BE2C (cell line): ENCODE measurements around the gene ADAMTS15.

Experiments used
- DNase-seq: peaks from one replicate; pipeline ENCODE4 v3.0.0-alpha.2; 2020
- H3K27me3 ChIP-seq: fragments of 250-450 bp; sonication (Bioruptor Pico); 2 replicates; pipeline ENCODE4 v1.5.1; 2020; ENCODE audit warnings: mild to moderate bottlenecking
- H3K36me3 ChIP-seq: fragments of 250-450 bp; sonication (Bioruptor Pico); 2 replicates; pipeline ENCODE4 v1.5.1; 2020; ENCODE audit warnings: mild to moderate bottlenecking
- H3K4me1 ChIP-seq: fragments of 250-450 bp; sonication (Bioruptor Pico); 2 replicates; pipeline ENCODE4 v1.5.1; 2020
- H3K4me3 ChIP-seq: 2 replicates; pipeline ENCODE4 v1.5.1; 2011; ENCODE audit warnings: low read depth, low read length
- H3K9me3 ChIP-seq: fragments of 250-450 bp; sonication (Bioruptor Pico); 2 replicates; pipeline ENCODE4 v1.5.1; 2020
- CTCF ChIP-seq: IDR thresholded peaks from 2 replicates; pipeline ENCODE4 v1.5.1; 2012; ENCODE audit warnings: mild to moderate bottlenecking, low read depth, low read length

The ADAMTS15 gene

GRCh38 chr11:130457623-130458409 is 9.4 kb downstream of the ADAMTS15 start:
- no peak overlapping the region for H3K4me3 ChIP-seq

GRCh38 chr11:130458410-130458729 is 9.9 kb downstream of the ADAMTS15 start:
- Histone ChIP-seq H3K27me3 (peaks cover 6% of the 10 kb centered on the region), H3K9me3 (no peaks in the 10 kb centered on the region), H3K4me1 (peaks cover 8% of the 10 kb centered on the region), H3K4me3 (no peak overlapping the region), H3K36me3 (no peaks in the 10 kb centered on the region)
- TF ChIP-seq CTCF, result no peak
- no peak for DNase-seq

More at GRCh38 chr11:130457623-130458409, 9.4 kb downstream of the ADAMTS15 start:
- Histone ChIP-seq H3K36me3 (no peaks in the 10 kb centered on the region), H3K27me3 (peaks cover 6% of the 10 kb centered on the region), H3K4me1 (peaks cover 8% of the 10 kb centered on the region), H3K9me3 (no peaks in the 10 kb centered on the region)
- DNase-seq, result no peak
- no peak for TF ChIP-seq CTCF

GRCh38 chr11:130459521-130459920 is 11.1 kb downstream of the ADAMTS15 start:
- DNase-seq, result no peak
- Histone ChIP-seq H3K27me3 (peaks cover under 1% of the 10 kb centered on the region), H3K4me1 (peaks cover under 1% of the 10 kb centered on the region), H3K36me3 (no peaks in the 10 kb centered on the region), H3K9me3 (no peaks in the 10 kb centered on the region), H3K4me3 (no peak overlapping the region)
- no peak for TF ChIP-seq CTCF

DNA sequence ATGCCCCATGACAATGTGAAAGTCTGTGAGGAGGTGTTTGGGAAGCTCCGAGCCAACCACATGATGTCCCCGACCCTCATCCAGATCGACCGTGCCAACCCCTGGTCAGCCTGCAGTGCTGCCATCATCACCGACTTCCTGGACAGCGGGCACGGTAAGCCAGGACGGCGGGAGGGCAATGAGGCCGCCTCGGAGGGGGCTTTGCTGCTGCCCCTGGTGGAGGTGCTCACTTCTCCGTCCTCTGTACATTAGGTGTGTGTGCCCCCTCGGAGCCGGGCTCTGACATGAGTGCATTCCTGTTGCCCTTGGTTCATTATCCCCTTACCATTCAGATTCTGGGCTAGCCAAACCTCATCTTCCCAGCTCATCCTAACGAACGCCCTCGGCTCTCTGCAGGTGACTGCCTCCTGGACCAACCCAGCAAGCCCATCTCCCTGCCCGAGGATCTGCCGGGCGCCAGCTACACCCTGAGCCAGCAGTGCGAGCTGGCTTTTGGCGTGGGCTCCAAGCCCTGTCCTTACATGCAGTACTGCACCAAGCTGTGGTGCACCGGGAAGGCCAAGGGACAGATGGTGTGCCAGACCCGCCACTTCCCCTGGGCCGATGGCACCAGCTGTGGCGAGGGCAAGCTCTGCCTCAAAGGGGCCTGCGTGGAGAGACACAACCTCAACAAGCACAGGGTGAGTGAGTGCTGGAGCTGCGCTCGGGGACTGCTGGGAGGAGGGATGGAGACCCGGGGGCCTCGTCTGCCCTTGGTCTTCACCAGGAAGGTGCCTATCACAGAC is 13.8 kb downstream of the ADAMTS15 start:
- no peaks in the 10 kb centered on the region for H3K27me3 ChIP-seq
- no peak for DNase-seq
- TF ChIP-seq CTCF, result no peak
- no peaks in the 10 kb centered on the region for H3K9me3 ChIP-seq
- H3K4me1 ChIP-seq, result no peaks in the 10 kb centered on the region
- H3K4me3 ChIP-seq, result no peak overlapping the region
- no peaks in the 10 kb centered on the region for H3K36me3 ChIP-seq

DNA sequence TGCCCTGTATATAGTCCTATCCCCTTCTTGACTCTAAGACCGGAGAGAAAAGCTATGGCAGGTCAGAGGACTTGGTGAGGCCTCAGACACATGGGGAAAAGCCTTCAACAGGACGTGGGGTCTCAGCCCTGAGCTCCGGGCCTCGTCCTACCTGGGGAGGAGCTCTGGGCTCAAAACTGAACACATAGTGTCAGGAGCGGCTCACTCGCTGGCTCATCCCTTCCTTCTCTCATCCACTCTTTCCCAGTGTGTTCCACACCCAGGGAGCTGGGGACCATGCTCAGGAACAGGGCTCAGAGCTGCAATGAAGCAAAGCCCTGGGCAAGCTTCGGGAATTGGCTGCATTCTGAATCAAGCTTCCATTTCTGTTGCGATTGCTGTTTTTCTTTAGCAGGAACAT is 14.5 kb downstream of the ADAMTS15 start:
- Histone ChIP-seq H3K4me1 (no peaks in the 10 kb centered on the region), H3K9me3 (no peaks in the 10 kb centered on the region), H3K4me3 (no peak overlapping the region), H3K36me3 (no peaks in the 10 kb centered on the region), H3K27me3 (no peaks in the 10 kb centered on the region)
- TF ChIP-seq CTCF, result no peak
- no peak for DNase-seq

DNA sequence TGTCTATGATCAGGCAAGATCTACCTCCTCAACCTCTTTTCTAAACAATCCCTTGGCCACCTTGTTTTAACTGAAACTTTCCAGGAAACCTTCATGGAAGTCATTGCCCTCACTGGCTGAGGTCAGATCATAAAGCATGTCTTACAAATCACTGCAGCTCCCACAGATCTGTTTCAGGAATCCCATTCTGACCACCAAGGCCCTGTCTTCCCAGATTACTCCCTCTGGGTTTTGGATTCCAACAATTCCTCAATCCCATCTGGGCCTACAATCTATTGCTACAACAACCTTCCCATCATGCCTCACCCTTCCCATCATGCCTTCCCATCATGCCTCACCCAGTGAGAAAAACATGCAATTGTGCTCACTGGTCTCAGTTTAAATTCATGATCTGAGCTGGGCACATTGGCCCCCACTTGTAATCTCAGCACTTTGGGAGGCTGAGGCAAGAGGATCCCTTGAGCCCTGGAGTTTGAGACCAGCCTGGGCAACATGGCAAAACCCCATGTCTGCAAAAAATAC is 15.9 kb downstream of the ADAMTS15 start:
- Histone ChIP-seq H3K9me3 (no peaks in the 10 kb centered on the region), H3K4me1 (no peaks in the 10 kb centered on the region), H3K4me3 (no peak overlapping the region), H3K36me3 (no peaks in the 10 kb centered on the region), H3K27me3 (no peaks in the 10 kb centered on the region)
- no peak for DNase-seq
- TF ChIP-seq CTCF, result no peak
